Neural progenitor cell (in vitro differentiated cells): ENCODE data around the gene CLSTN2.

ENCODE experiments used
- CTCF ChIP-seq: fragments of 200-600 bp; sonication (generic); IDR thresholded peaks from 2 replicates; pipeline ENCODE4 v1.5.1; 2017; ENCODE audit warnings: antibody characterized with exemption, mild to moderate bottlenecking
- EZH2phosphoT487 ChIP-seq: fragments of 200-600 bp; sonication (generic); IDR thresholded peaks from 2 replicates; pipeline ENCODE4 v1.6.1; 2017; ENCODE audit warnings: antibody characterized with exemption

GRCh38 chr3:140360332-140360731, 425.3 kb downstream of the CLSTN2 start:
- TF ChIP-seq EZH2phosphoT487 (no peak), CTCF (peak; percentile 32)
